Memory B cell (primary cell): ENCODE data around the gene UCKL1.
A peak's percentile ranks its signal among the peaks of the same experiment; 100 is the strongest.
"Not testable (repeated sequence)": the region's sequence is repeated elsewhere in the genome, so short reads cannot be mapped to it uniquely, and the experiment has no call there.

ENCODE experiments used
- ATAC-seq: fragments of 150-1000 bp; cut with Tn5 transposase; 2 replicates; pipeline ENCODE4 v1.10.0; 2021; ENCODE audit warnings: low read depth, mild to moderate bottlenecking, moderate library complexity
- DNase-seq, 2 donors: peaks; one replicate each; pipeline ENCODE4 v3.0.0; 2022; ENCODE audit warnings: low spot score in 2 of 2
- H3K27ac Mint-ChIP-seq: one replicate; pipeline ENCODE4 v1.8.0; 2022; ENCODE audit warnings: mild to moderate bottlenecking, moderate library complexity, mixed read lengths
- H3K27me3 Mint-ChIP-seq: one replicate; pipeline ENCODE4 v1.8.0; 2022; ENCODE audit warnings: mixed read lengths
- H3K36me3 Mint-ChIP-seq: one replicate; pipeline ENCODE4 v1.8.0; 2022; ENCODE audit warnings: mild to moderate bottlenecking, mixed read lengths
- H3K4me1 Mint-ChIP-seq: one replicate; pipeline ENCODE4 v1.8.0; 2022; ENCODE audit warnings: mixed read lengths
- H3K4me3 Mint-ChIP-seq: one replicate; pipeline ENCODE4 v1.8.0; 2022; ENCODE audit warnings: mild to moderate bottlenecking, moderate library complexity, mixed read lengths
- H3K9me3 Mint-ChIP-seq: one replicate; pipeline ENCODE4 v1.8.0; 2022; ENCODE audit warnings: mixed read lengths

The UCKL1 gene

GRCh38 chr20:63916371-63916939 is 39.8 kb downstream of the UCKL1 start:
- not testable (repeated sequence) for H3K27ac Mint-ChIP-seq, H3K4me3 Mint-ChIP-seq, H3K27me3 Mint-ChIP-seq, DNase-seq, H3K9me3 Mint-ChIP-seq, ATAC-seq
- Mint-ChIP-seq H3K4me1 (peaks cover 15% of the 10 kb centered on the region), H3K36me3 (peaks cover 12% of the 10 kb centered on the region)

DNA sequence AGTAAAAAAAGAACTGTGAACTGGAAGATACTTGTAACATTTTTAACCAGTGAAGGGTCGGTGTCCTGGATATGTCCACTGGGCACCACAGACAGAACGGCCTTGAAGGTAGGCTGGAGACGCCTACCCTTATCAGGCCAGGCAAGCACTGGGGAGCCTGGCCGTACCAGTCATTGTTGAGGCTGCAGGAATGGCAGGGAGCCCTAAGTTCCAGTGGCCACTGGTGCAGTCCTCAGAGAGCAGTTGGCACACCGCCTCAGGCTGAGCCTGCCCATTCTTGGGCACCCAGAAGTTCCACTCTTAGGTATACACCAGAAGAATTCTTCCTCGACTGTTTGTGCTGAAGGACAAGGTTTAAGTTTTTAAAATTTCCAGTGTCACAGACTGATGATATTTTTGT is 40.7 kb downstream of the UCKL1 start:
- Mint-ChIP-seq H3K4me3 (no peak overlapping the region), H3K36me3 (peaks cover 12% of the 10 kb centered on the region), H3K27ac (no peak overlapping the region), H3K27me3 (no peaks in the 10 kb centered on the region), H3K4me1 (peaks cover 20% of the 10 kb centered on the region), H3K9me3 (peaks cover 4% of the 10 kb centered on the region)
- ATAC-seq (no peak), DNase-seq (no peak)

GRCh38 chr20:63913768-63914167 is 42.4 kb downstream of the UCKL1 start:
- Mint-ChIP-seq H3K4me3 (no peak overlapping the region), H3K4me1 (peaks cover 25% of the 10 kb centered on the region), H3K27me3 (no peaks in the 10 kb centered on the region), H3K27ac (no peak overlapping the region), H3K36me3 (peaks cover 12% of the 10 kb centered on the region), H3K9me3 (peaks cover 4% of the 10 kb centered on the region)
- DNase-seq, result no peak
- no peak for ATAC-seq

DNA sequence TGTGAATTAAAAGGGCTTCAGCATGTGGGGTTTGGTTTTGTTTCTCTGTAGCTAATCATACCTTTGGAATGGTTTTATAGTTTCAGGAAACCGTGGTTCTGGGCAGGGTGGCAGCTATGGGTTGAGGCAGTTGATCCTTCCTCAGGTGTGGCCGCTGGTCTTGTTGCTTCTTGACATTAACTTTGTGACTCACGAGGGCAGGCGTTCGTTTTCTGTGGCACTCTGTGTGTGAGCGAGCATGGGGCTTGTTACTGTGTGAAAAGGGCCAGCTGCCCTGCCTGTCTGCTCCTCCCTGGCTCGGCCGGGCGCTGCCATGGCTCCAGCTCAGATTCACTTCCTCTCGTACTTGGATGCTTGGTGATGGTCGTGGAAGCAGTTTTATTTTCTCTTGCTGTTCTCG is 45.0 kb downstream of the UCKL1 start:
- H3K4me3 Mint-ChIP-seq, result no peak overlapping the region
- ATAC-seq (no peak), DNase-seq (no peak)
- H3K27me3 Mint-ChIP-seq, result no peaks in the 10 kb centered on the region
- H3K4me1 Mint-ChIP-seq, result peaks cover 22% of the 10 kb centered on the region
- H3K9me3 Mint-ChIP-seq, result peaks cover 2% of the 10 kb centered on the region
- H3K27ac Mint-ChIP-seq, result peak overlapping the region; percentile 85
- H3K36me3 Mint-ChIP-seq, result peaks cover 6% of the 10 kb centered on the region

GRCh38 chr20:63908008-63908682 is 48.1 kb downstream of the UCKL1 start:
- H3K27me3 Mint-ChIP-seq, result no peaks in the 10 kb centered on the region
- H3K27ac Mint-ChIP-seq, result no peak overlapping the region
- peaks cover 20% of the 10 kb centered on the region for H3K4me1 Mint-ChIP-seq
- ATAC-seq (no peak), DNase-seq (no peak)
- no peaks in the 10 kb centered on the region for H3K36me3 Mint-ChIP-seq
- H3K4me3 Mint-ChIP-seq, result no peak overlapping the region
- H3K9me3 Mint-ChIP-seq, result no peaks in the 10 kb centered on the region

DNA sequence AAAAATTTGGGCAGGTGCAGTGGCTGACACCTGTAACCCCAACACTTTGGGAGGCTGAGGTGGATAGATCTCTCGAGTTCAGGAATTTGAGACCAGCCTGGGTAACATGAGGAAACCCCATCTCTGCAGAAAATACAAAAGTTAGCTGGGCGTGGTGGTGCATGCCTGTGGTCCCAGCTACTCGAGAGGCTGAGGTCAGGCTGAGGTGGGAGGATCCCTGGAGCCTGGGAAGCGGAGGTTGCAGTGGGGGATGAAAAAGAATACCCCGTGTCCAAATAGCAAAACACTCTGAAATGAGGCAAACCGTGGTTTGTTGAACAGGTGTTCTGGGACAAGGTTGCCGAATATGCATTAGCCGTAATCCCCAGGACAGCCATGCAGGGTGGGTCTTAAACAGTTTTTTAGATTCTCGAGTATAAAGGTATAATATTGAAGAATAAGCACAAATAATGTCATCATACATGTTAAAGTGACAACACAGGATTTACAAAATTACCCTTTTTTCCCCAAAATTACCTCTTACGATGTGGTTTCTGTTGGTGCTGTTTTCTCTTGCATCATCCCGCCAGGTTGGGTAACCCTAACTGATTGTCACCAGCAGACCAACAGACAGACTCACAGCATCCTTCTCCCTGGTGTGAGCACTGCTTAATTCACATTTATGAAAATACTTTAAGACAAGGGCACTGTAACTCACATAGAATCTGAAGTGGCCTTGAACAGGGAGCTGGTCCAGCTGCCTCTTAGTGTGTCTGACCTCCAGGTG is 52.2 kb downstream of the UCKL1 start:
- ATAC-seq (no peak), DNase-seq (no peak)
- Mint-ChIP-seq H3K27me3 (no peaks in the 10 kb centered on the region), H3K4me1 (peaks cover 9% of the 10 kb centered on the region), H3K9me3 (no peaks in the 10 kb centered on the region), H3K27ac (no peak overlapping the region), H3K36me3 (peaks cover 2% of the 10 kb centered on the region), H3K4me3 (no peak overlapping the region)

DNA sequence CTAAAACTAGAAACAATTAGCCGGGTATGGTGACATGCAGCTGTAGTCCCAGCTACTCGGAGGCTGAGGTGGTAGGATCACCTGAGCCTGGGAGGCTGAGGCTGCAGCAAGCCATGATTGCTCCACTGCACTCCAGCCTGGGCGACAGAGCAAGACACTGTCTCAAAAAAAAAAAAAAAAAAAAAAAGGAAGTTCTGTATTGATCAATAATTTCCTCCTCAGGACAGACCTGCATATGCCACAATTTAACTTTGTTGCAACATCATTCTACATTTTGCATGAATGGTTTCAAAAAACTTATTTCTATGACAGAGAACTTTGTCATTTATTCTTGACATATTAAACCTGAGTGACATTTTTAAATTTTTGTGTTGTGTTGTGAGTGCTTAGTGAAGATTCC is 55.8 kb downstream of the UCKL1 start:
- Mint-ChIP-seq H3K27me3 (no peaks in the 10 kb centered on the region), H3K9me3 (no peaks in the 10 kb centered on the region), H3K36me3 (peaks cover 3% of the 10 kb centered on the region), H3K4me1 (peaks cover 25% of the 10 kb centered on the region), H3K27ac (no peak overlapping the region), H3K4me3 (no peak overlapping the region)
- ATAC-seq (no peak), DNase-seq (no peak)

- H3K4me3 Mint-ChIP-seq, result no peak overlapping the region
- no peak overlapping the region for H3K27ac Mint-ChIP-seq
- H3K36me3 Mint-ChIP-seq, result peaks cover 3% of the 10 kb centered on the region
- no peaks in the 10 kb centered on the region for H3K27me3 Mint-ChIP-seq
- peaks cover 26% of the 10 kb centered on the region for H3K4me1 Mint-ChIP-seq
- DNase-seq (no peak), ATAC-seq (no peak)
- no peaks in the 10 kb centered on the region for H3K9me3 Mint-ChIP-seq
Observed at GRCh38 chr20:63898882-63899558, 57.2 kb downstream of the UCKL1 start.

DNA sequence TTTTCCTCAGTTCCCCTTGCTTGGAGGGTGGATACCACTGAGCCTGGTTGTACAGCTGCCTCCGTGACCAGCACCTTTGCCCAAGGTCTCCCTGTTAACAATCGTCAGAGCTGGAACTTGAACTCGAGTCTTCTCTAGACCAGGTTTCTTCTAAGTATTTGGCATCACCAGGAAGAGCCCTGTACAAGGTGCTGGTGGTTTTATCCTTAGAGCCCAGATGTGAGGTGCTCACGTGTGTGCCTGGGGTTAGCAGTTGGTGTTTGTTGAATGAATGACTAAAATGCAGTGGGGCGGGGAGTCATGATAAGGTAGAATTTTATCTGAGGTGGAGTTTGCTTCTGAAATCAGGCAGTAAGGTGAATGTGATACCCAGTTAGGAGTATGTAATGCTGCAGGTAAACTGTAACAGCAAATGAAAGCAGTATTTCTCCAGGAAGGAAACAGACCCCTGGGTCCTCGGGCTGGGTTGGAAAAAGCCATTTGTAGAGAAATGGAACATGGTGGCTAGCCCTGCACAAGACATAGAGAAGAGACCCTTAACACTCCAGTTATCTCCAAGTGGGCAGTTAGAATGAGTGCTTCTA is 58.1 kb downstream of the UCKL1 start:
- peak overlapping the region; percentile 66 for H3K27ac Mint-ChIP-seq
- H3K4me3 Mint-ChIP-seq, result no peak overlapping the region
- no peak for DNase-seq
- ATAC-seq, result no peak
- H3K4me1 Mint-ChIP-seq, result peaks cover 27% of the 10 kb centered on the region
- no peaks in the 10 kb centered on the region for H3K27me3 Mint-ChIP-seq
- peaks cover 3% of the 10 kb centered on the region for H3K36me3 Mint-ChIP-seq
- no peaks in the 10 kb centered on the region for H3K9me3 Mint-ChIP-seq

DNA sequence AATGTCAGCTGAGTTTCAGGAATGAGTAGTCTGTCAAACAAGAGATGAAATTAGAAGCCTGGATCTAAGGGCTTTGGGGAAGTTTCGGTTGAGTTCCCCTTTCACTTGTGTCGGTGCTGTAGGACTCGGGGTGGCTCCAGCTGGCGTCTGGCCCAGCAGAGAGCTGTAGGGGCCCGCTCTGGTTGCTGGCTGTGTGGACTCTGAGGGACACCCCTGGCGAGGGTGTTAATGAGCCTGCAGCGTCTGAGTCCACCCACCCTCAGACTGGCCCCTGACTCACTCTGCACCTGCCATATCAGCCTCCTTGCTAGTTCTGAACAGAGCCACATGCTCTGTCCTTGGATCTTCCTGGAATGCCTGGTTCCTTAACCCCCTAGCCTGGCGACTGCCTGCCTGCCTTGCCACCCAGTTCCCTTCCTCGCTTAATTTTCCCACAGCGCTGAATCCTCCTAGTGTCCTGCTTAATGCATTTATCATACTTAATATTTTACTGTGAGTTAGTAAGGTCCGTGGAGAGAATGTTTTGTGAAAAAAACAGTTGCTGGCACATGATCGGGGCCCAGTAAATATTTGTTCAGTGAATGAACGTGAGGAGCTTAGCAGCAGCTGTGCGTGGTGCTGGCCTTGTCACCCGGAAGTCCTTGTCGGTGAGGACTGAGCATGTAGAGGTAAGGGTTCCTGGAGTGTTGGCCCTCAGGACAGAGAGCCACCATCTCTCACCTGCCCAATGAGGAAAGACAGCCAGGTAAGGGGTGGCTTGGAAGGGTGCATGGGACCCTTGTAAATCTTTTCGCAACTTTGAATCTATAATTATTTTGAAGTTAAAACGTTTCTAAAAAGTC is 59.7 kb downstream of the UCKL1 start:
- H3K4me3 Mint-ChIP-seq, result peak overlapping the region; percentile 82
- peaks cover 27% of the 10 kb centered on the region for H3K4me1 Mint-ChIP-seq
- H3K27me3 Mint-ChIP-seq, result no peaks in the 10 kb centered on the region
- peak; percentile 47 to 50 for DNase-seq
- peak overlapping the region; percentile 93 for H3K27ac Mint-ChIP-seq
- no peaks in the 10 kb centered on the region for H3K9me3 Mint-ChIP-seq
- H3K36me3 Mint-ChIP-seq, result peaks cover 4% of the 10 kb centered on the region
- peak; percentile 62 for ATAC-seq

DNA sequence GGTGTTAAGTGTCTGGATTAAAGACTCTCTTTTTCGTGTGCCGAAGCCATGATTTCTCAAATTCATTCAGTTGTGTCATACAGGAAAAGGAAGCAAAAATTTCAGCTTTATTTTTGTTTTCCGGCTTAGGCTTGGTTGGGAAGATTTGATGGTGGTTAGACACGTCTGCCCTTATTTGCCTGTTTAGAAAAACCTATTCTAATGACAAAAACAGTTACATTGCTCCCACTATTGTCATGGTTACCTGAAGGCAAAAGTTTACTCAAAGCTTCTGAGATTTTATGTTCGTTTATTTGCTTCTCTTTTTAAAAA is 60.3 kb downstream of the UCKL1 start:
- Mint-ChIP-seq H3K9me3 (no peaks in the 10 kb centered on the region), H3K27ac (peak overlapping the region; percentile 93), H3K27me3 (no peaks in the 10 kb centered on the region), H3K36me3 (peaks cover 6% of the 10 kb centered on the region), H3K4me3 (peak overlapping the region; percentile 82), H3K4me1 (peaks cover 27% of the 10 kb centered on the region)
- DNase-seq (no peak), ATAC-seq (peak; percentile 15)

DNA sequence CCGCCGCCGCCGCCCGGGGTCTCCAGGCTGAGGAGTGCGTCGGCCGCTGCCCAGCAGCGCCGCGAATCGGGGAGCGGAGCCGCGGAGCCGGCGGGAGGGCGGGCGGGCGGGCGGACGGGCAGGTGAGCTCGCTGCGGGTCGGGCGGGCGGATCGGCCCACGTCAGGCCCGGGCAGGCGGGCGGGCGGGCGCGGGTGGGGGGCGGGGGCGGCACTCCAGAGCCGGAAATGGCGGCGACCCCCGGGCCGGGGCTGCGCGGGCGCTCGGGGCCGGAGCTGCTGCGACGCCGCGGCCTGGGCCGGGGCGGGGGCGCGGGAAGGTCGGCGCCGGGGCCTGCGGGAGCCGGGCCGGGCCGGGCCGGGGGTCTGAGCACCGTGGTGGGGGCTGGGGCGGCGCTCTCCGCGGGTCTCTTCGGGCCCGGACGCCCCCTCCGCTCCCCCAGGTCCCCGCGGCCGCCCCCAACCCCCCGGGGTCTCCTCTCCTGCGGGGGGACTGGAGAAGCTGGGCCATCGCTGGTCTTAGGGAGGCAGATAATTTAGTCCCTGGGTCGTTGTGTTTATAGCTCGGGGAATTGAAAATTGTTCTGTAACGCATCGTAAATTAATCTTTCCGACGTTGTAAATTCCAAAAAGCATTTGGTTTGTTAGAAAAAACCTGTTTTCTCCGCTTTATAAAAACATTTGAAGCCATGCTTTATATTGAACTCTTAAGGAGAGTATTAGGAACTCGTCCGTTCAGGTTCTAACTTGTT is 60.8 kb downstream of the UCKL1 start:
- DNase-seq, result no peak
- no peaks in the 10 kb centered on the region for H3K27me3 Mint-ChIP-seq
- no peak for ATAC-seq
- peak overlapping the region; percentile 82 for H3K4me3 Mint-ChIP-seq
- H3K36me3 Mint-ChIP-seq, result peaks cover 8% of the 10 kb centered on the region
- H3K27ac Mint-ChIP-seq, result peak overlapping the region; percentile 93
- no peaks in the 10 kb centered on the region for H3K9me3 Mint-ChIP-seq
- H3K4me1 Mint-ChIP-seq, result peaks cover 27% of the 10 kb centered on the region
